Tibial nerve (tissue), 4 donors: Measurements from ENCODE around the gene SCAPER.

Experiments used
- EP300 ChIP-seq, 2 donors: sonication (generic); formaldehyde crosslinking; IDR thresholded peaks; one replicate each; pipeline ENCODE4 v1.6.1; 2017; ENCODE audit warnings: antibody characterized with exemption in 2 of 2, mild to moderate bottlenecking in 1 of 2
- POLR2A ChIP-seq, 2 donors: fragments of 450-650 bp; IDR thresholded peaks; one replicate each; pipeline ENCODE4 v1.6.1; 2017; ENCODE audit warnings: antibody characterized with exemption in 2 of 2, mild to moderate bottlenecking in 2 of 2, moderate library complexity in 2 of 2
- TF ChIP-seq, protein P1 (sequence below), 5 experiments: fragments of 200-600 bp in 3 of 5; fragments of 450-650 bp in 2 of 5; sonication (generic) in 3 of 5; IDR thresholded peaks; one replicate each; pipeline ENCODE4 v1.5.1; 2016 to 2019; ENCODE audit warnings: antibody characterized with exemption in 5 of 5, mild to moderate bottlenecking in 3 of 5, moderate library complexity in 2 of 5

DNA sequence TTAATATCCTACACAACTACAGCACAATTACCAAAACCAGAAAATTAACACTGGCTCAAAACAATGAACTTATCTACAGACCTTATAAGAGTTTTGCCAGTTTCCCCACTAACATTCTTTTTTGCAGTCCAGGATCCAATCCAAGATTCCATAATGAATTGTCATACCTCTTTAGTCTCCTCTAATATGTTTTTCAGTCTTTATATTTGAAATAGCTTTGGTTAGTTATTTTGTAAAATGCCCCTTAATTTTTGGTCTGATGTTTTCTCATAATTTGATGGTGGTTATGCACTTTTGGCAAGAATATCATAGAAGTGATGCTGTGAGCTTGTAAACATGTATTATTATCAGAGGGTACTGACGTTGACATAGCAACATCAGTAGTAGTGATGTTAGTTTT lies 444.3 kb downstream of the SCAPER start:
- TF ChIP-seq, protein P1, sequence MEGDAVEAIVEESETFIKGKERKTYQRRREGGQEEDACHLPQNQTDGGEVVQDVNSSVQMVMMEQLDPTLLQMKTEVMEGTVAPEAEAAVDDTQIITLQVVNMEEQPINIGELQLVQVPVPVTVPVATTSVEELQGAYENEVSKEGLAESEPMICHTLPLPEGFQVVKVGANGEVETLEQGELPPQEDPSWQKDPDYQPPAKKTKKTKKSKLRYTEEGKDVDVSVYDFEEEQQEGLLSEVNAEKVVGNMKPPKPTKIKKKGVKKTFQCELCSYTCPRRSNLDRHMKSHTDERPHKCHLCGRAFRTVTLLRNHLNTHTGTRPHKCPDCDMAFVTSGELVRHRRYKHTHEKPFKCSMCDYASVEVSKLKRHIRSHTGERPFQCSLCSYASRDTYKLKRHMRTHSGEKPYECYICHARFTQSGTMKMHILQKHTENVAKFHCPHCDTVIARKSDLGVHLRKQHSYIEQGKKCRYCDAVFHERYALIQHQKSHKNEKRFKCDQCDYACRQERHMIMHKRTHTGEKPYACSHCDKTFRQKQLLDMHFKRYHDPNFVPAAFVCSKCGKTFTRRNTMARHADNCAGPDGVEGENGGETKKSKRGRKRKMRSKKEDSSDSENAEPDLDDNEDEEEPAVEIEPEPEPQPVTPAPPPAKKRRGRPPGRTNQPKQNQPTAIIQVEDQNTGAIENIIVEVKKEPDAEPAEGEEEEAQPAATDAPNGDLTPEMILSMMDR (IDR thresholded peaks at IDR 0.05), result no peak
- TF ChIP-seq POLR2A (IDR thresholded peaks at IDR 0.05) (no peak), EP300 (IDR thresholded peaks at IDR 0.05) (no peak)
